GM21528 (cell line): ENCODE measurements around the gene MAT1A.
"Not testable (repeated sequence)": the region's sequence is repeated elsewhere in the genome, so short reads cannot be mapped to it uniquely, and the experiment has no call there.

Experiments used
- ATAC-seq: cut with Tn5 transposase; IDR thresholded peaks from one replicate; pipeline ENCODE4 v1.9.1; 2021; ENCODE audit warnings: mild to moderate bottlenecking, moderate library complexity; ENCODE audit not compliant: unreplicated experiment, low FRiP score

The MAT1A gene

DNA sequence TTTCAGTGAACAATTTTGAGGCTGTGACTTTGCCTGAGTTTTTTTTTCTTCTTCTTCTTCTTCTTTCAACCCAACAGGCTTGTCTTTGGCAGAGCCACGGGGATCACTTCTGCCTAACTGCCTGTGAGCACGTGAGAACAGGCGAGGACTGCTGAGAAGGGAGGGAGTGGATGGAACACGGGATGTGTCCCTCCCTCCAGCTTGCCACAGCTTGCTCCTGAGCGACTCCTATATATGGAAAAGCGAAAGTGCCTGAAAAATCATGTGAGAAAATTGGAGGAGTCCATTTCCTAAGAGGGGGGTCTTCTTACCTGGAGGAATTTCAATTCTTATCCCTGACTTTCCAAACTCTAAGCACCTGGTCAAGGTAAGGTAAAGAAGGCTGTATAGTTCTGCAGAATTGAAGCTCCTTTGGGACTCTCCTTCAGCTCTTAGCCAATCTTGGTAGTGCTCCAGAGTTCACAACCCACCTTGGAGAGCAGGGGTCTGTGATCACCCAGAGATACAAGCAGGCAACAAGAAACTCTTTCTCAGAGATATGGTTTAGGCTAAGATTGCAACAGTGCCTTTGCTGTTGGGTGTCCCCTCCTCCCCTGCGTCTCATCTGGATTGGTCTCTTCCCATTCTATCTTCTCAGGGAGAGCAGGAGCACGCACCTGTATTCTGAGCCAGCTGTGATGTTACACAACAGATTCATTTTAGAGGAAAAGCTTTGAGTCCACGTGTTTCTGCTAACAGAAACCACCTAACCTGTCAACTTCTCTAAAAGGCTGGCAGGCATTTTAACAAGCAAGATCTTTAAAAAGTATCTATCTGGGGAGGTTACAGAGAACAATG is at the start of gene MAT1A:
Gene MAT1A (minus strand): TSS at position 208 of the 837 bp plus-strand sequence. CDS start 235 bp downstream, outside the sequence.
- no peak for ATAC-seq

DNA sequence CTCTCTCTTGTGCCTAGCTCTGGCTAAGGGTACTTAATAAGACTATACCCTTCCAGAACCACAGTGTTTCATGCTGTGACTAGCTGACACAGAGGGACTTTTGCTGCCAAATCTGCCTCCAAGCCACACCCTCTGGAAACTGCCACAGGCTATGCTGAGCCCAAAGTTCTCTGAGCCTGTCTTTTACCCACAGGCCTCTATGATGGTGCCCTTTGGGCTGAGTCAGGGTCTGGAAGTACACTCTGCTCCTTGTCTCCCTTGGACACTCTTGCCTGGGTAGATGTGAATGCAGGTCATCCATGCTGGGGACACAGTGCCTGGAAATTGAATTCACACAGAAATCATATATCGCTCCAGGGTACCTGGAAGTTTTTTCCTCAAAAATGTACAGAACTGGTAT is 44.5 kb upstream of the MAT1A start:
- ATAC-seq = no peak

DNA sequence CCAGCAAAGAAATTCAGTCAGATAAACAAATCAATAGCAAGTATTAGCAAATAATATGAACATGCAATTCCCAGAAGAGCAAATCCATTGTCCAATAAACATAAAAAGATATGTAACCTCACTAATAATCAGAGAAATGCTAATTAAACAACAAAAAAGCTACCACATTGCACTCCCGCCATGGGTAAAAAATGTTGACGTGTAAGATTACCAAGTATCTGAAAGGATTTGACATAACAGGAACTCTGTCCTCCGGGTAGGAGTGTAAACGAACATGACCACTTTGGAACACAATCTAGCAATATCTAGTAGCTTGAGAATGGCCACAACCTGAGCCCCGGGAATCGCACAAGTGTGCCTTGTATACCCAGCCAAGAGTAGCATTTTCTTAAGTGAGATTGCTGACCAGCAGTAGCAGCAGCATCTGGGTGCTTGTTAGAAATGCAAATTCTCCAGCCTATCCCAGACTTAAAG is 35.5 kb upstream of the MAT1A start:
- no peak for ATAC-seq

DNA sequence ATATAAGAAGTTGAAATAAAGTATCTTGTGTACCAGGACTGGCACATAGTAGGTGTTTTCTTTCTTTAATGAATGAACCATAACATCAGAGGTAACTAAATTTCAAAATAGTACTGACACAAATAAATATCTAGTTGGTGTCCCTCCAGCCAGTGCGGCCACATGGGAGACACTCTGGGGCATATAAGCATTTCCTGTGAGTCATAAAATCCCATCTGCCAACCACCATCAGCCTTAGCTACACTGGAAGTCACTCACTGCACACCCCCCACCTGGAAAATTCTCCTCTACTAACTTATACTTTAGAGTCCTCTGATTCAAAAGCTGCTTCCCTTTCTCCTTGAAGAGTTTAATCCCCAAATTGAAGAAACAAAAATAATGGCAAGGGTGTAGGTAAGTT is 34.6 kb upstream of the MAT1A start:
- ATAC-seq = no peak

DNA sequence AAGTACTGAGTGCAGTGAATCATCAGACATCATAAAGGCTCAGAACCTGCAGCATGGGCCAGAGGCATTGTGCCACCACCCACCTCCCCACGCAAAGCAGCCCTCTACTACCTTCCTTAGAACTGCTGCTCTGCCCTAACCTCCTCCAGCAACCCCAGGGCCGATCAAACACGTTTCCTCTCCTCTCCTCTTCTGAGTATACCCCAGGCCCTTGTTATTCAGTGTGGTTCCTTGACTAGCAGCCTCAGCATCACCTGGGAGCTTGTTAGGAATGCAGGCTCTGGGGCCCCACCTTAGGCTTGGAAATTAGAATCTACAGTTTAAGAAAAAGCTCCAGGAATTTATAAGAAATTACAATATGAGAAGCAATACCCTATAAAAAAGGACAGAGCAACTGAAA is 33.9 kb upstream of the MAT1A start:
- no peak for ATAC-seq

DNA sequence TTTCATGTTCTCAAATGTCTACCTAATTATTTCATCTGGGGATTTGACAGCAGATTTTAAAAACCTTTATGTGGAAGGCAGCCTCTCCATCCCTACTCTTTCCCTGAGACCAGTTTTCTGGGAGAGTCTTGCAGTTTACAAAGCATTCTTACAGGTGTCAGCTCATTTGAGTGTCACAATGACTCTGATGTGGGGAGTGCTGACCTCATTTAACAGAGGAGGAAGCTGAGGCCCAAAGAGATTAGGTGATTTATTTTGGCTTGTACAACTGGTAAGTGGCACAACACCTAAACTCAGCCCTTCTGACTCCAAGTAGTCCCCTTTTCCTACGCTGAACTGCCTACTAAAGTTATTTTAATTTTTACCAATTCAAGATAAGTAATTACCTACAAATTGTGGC is 33.3 kb upstream of the MAT1A start:
- ATAC-seq = no peak

DNA sequence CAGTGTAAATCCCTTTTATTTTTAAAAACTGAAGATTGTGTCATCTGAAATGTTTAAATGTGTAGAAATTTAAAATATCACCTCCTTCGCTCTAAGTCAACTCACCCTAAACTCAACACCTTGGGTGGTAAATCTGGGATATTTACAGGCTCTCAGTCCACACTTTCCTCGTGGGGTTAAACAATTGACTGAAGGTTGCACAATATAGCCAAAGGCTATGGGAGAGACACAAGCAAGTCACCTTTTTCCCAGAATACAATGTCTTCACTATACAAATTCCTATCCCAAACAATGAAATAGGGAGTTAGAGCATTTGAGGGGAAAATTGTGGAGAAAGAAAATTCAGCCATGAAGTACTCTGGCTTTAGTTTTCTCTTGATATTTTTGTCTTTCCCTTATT is 32.7 kb upstream of the MAT1A start:
- no peak for ATAC-seq

DNA sequence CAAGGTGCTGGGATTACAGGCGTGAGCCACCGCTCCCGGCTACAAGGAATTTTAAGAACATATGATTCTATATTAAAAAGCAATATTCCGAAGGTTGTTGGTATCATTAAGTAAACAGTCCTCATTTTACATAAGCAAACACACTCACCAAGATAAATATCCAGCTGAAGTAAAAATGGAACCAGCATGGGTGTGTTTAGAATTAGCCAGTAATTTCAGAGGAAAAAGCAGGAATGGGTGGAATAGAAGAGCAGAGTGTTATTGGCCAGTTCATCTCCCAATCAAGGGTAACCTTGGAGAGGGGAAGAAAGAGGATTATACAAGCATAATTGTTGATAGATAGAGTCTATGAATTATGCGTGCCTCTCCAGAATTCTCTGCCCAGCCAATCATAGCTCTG is 31.7 kb upstream of the MAT1A start:
- no peak for ATAC-seq

DNA sequence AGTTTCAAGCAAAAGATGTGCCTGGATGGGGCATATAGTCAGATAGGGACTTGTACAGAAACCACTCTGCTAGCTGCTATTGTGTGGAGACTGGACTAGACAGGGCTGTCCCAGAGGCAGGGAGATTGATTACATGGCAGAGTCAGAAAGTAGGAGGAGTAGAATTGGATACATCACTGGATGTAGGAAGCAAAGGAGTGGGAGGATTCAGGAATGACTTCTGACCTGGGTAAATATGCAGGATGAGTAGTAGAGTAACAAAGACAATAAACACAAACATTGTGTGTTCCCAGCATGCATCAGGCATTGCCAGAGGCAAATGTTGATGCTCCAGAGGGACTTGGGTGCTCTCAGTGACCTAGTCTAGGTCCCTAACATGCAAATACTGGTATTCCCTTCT is 30.9 kb upstream of the MAT1A start:
- no peak for ATAC-seq

DNA sequence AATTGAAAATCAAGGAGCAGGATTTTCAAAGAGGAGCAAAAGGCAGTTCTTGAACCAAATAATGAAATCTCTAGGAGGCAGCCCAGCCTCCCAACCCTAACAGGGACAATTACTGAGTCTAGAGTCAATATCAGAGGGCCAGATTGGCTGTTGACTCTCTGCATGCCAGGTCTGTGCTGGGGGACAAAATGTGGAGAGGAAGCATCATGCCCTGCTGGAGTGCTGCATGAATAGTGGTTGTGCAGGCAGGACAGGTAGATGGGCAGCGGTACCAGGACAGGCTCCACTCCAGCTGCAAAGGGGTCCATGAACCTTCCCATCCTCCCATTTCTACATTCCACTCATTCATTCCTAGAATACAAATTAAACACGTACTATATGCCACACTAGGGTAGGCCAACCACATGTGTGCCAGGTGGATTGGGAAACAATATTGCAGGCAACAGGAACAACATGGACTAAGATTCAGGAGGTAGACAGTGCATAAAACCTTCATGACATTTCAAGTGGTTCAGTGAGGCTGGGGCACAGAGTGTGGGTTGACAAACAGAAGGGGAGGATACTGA is 30.4 kb upstream of the MAT1A start:
- no peak for ATAC-seq

DNA sequence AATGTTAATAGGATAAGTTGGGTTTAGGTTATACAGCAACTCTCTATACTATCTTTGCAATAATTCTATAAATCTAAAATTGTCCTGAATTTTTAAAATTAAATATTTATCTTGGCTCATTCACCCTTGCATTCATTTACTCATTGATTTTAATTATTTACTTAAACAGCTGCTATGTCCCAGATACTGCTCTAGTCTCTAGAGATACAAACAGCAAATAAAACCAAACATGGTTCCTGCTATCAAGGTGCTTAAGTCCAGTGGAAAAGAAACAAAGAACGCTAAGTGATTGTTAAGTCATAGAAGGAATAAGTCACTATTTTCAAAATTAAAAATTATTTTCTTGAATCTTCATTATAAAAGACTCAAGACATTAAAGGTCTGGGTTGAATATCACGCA is 29.9 kb upstream of the MAT1A start:
- no peak for ATAC-seq

DNA sequence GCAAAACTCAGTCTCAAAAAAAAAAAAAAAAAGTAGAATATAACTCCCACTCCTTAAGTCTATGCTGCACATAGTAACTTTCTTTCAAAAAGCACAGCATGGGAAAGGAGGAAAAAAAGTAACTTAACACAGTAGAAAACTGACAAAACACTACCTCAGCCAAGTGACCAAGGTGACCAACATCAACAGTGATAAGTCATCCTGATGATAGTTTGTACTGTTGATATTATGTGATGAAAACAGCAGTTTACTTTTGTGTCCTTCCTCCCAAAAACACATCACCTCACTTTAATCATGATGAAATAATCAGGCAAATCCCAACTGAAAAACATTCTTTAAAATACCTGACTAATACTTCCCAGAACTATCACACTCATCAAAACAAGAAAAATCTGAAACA is 29.3 kb upstream of the MAT1A start:
- ATAC-seq = no peak

DNA sequence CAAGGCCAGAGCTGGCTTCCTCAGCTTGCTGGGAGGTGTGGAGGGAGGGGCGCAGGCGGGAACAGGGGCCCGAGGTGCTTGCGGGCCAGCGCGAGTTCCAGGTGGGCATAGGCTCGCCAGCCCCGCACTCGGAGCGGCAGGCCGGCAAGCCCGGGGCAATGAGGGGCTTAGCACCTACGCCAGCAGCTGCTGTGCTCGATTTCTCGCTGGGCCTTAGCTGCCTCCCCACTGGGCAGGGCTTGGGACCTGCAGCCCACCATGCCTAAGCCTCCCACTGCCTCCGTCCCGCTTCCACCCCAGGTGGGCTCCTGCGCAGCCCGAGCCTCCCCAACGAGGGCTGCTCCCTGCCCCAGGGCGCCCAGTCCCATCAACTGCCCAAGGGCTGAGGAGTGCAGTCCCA is 25.9 kb upstream of the MAT1A start:
- ATAC-seq = no peak

DNA sequence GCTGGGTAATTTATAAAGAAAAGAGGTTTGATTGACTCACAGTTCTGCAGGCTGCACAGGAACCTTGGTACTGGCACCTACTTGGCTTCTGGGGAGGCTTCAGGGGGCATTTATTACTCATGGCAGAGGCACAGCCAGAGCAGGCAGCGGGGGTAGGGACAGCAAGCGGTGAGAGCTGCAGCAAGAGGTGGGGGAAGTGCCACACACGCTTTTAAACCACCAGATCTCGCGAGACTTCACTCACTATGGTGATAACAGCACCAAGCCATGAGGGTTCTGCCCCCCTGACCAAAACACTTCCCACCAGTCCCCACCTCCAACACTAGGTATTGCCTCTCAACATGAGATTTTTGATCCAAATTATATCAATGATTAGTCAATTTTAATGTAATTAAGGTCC is 24.1 kb upstream of the MAT1A start:
- no peak for ATAC-seq

DNA sequence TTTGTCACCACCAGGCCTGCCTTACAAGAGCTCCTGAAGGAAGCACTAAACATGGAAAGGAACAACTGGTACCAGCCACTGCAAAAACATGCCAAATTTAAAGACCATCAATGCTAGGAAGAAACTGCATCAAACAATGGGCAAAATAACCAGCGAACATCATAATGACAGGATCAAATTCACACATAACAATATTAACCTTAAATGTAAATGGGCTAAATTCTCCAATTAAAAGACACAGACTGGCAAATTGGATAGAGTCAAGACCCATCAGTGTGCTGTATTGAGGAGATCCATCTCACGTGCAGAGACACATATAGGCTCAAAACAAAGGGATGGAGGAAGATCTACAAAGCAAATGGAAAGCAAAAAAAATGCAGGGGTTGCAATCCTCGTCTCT is 16.5 kb upstream of the MAT1A start:
- ATAC-seq = not testable (repeated sequence)

DNA sequence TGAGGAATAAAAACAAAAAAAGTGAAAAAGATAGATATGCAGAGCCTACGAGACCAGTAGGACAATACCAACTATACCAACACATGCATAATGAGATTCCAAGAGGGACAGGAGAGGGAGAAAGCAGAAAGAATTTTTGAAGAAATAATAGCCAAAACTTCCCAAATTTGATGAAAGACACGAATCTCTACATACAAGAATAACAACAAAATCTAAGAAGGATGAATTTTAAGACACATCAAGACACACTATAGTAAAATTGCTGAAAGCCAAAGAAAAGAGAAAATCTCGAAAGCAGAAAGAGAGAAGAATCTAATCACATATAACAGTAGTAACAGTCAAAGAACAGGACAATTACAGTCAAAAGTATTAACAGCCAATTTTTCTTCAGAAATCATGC is 7.5 kb upstream of the MAT1A start:
- ATAC-seq = no peak

DNA sequence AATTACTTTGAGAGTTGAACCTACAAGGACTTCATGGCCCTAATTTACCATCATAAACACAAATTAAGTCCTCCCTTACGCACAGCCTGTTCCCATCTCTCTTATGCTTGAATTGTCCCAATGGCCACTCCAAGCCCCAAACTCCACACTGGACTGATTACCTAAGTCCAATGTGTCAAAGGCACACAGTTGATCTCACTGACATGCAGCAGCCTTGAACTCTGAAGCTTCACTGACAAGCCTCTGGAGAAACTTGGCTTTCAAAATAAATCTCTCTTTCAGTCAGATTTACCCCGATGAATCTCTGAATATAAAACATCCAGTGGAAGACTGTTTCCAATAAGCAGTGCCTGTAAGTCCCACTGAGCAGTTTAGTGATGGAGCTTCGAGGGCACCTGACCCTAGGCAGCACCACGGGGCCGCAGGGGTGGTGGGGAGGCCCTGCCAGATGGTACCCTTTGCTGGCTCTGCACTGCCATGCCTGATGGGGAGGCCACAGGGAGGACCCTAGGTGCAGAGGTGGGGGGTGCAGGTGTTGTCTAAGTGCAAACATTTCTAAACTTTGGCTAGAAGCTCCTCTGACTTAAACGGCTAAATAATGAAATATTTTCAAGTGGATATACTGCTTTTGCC is 3.3 kb upstream of the MAT1A start:
- ATAC-seq = no peak

DNA sequence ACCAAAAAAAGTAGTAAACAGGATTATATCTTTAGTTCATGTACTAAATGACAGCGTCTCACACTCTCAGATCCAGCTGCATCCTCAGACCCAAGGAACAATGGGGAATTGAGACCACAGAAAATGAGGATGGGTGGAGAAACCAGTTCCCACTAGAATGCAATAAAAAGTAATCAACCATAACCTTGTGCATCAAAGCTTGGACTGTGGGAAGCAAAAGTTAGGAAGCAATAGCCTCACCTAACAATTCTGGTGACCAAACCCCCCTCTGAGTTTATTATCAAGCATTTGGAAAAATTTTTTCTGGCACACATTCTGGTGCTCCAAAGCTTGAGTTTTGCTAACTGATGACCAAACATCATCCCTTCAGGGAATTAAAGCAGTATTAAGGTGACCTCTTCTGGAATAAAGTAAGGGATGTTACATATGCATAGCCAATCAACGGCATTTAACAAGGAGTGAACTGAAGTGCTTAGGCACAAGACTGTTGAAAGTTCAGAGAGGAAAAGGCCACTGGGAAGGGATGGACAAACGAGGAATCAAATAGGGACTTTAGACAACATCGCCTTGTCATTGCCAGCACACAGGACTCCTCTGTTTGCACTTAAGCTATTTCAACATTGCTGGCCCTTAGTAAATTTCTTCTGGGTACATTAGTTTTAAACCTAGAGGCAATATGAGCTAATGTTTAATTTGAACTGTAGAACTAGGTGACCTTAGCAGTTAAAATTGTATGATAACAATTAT is 1.2 kb upstream of the MAT1A start:
- ATAC-seq = no peak

DNA sequence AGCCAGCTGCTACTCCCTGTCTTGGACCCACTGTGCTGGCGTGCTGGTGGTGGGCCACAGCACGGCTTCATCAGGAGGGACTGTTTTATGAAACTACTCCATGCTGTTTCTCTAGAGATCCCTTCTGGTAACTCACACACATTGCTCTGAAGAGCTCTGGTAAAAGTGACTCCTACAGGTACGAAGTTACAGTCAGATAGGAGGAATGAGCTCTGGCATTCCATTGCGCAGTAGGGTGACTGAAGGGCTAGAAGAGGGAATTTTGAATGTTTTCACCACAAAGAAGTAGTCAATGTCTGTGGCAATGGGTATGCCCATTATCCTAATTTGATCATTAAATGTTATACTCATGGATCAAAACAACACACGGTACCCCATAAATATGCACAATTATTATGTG is 609 bp downstream of the MAT1A start:
- ATAC-seq = no peak

DNA sequence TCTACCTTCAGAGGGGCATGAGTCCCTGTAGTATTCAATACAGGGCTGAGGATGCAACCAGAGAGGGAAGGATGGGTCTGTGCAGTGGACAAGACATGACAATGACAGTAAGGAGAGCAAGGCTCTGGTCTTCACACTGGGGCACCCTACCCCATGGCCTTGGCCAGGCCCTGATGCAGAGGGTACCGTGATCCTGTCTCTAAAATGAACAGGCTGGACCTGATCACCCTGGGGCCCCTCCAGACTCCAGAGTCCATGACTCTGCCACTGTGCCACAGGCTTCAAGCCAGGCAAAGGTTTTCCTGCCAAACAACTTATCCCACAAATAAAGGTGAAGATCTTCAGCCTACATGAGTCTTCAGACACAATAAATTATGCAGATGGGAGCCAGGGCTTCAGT is 4.9 kb downstream of the MAT1A start:
- ATAC-seq = no peak

DNA sequence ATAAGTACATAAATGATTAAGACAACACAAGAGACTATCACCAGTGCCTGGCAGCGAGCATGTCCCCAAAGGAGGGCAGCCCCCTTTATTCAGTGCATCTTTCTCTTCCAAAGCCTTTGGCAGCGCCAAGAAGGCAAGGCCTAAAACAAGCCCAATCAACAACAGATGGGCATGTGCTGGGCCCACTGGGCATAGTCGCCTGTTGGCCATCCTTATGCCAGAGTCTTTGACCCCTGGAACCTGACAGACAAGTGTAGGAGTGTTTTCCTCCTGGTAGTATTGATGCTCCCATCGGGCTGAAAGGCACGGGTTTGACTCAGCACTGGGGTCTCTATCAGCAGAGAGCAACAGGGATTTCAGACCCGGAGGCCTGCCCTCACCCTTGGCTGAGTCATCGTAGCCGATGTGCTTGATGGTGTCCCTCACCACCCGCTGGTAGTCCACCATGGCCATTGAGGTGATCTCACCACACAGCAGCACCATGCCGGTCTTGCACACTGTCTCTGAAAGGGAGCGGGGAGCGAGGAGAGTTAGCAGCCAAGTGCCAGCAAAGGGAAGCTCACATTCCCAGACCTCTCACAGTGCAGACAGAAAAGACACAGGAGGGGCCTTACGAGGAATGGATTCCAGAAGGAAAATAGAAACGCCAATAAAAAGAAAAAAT is 5.8 kb downstream of the MAT1A start:
- ATAC-seq = no peak
